Stimulated activated CD8-positive, alpha-beta memory T cell treated with anti-CD3 and anti-CD28 coated beads, Interleukin-4, amount 100 ng/mL, for 4 hours (primary cell): ENCODE results near the gene NKX2-3.

Experiments used
- DNase-seq, 2 donors: peaks; one replicate each; pipeline ENCODE4 v3.0.0-alpha.2; 2020; ENCODE audit warnings: low read depth in 2 of 2, low spot score in 1 of 2

Gene NKX2-3

GRCh38 chr10:99537989-99538917, 5.5 kb downstream of the NKX2-3 start:
- no peak for DNase-seq

GRCh38 chr10:99539120-99539519, 6.4 kb downstream of the NKX2-3 start:
- DNase-seq: no peak

- DNase-seq: no peak
Observed at GRCh38 chr10:99539820-99540219, 7.1 kb downstream of the NKX2-3 start.

GRCh38 chr10:99540306-99540656, 7.5 kb downstream of the NKX2-3 start:
- DNase-seq: no peak

DNA sequence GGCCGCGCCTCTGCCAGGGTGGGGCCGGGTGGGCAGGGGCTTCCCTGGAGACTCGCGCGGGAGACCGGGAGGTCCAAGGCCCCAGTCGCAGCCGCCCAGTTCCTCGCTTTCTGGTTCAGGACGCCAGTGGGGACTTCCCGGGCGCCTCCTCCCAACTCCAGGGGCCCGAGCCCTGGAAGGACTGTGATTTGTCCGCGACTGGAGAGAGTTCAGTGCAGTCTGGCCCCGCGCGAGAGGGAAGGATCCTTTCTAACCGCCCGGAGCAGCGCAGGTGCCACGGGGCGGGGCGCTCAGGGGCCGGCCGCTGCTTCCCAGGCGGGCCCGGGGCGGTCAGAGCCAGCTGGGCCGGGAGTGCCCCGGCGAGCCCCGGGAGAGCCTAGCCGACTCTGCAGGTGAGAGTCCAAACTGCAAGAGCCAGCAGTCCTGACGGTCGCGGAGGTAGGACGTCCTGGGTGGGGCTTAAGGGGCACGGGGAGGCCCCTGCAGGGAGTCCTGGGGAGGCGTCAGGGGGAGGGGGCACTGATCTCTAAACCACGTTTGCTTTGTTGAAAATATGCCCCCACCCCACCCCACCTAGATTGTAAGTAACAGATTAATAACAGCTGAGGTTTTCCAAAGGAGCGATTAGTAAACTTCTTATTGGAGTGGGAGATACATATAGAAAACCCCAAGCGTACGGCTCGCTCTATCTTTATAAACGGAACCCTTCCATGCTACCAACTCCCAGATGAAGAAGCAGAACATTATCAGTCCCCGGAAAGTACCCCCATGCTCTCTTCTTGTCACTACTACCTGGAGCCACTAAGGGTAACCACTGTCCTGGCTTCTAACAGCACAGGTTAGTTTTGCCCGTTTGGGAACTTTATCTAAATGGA, 8.2 kb downstream of the NKX2-3 start:
- no peak for DNase-seq

- DNase-seq: no peak
Observed at GRCh38 chr10:99544322-99544721, 11.6 kb downstream of the NKX2-3 start.

DNA sequence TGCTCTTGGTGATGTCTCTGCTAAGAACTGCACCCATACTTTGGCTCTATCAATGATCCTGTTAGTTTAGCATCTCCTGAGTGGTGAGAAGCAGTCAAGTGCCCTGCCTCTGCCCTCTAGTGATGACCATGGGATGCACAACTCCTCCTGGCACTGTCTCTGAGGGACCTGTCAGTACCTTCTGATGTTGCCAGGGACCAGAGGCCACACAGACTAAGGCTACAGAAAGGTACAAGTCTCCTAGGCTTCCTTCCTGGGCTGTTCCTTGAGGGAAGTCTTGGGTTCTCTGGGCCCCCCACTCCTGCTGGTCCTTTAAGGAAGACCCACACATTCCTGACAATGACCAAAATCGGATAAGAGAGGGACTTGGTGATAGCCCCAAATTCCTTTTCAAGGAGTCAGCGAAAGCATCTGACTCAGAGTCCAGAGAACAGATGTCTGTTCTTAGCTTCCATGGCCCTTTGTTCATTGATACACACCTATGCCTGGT, 15.3 kb downstream of the NKX2-3 start:
- DNase-seq: no peak

DNA sequence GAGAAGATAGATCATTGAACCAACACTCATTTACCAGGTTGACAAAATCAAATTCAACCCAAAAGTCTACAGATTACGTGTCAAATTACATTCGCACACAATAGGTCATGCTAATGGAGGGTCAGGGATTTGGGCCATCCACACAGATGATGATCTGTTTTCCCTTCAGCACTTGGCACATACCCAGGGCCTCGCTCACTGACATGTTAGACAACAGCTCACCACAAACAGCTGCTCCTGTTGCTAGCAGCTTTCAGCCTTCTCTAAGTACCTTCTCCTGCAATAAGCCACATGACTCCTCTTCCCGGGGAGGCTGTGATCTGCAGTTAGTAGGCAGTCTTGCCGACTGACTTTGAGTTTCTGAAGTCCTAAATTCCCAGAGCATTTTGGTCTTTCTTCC, 18.4 kb downstream of the NKX2-3 start:
- no peak for DNase-seq

- DNase-seq: no peak
Observed at GRCh38 chr10:99551616-99552015, 18.9 kb downstream of the NKX2-3 start.

- no peak for DNase-seq
Observed at GRCh38 chr10:99555371-99555770, 22.6 kb downstream of the NKX2-3 start.

DNA sequence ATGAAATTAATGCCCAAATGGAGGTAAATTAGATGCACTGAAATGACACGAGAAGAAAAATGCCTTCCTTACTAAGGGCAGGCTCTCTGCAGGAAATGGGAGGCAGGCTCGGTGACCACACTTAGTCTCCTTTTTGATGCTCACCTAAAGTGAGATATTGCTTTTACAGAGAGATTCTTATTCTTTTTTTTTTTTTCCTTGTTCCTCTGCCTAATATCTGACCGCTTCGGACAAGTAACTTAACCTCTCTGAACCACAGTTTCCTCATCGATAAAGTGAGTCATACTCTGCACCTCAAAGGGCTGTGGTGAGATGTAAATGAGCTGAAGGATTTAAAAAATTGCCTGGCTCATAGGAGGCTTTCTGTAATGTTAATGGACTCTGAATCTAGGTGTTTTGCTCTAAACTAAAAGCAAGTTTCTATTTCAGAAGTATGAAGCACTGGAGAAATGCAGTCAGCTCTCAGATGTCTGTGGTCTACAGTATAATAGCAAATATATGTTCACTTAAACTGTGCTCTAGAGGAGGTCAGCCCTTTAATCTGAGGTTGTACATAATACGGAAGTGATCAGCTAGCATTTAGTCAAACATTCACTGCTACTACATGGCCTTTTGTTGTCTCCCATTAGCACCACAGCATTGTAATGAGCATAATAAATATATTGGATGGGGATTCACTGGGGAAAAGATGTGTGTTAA, 23.2 kb downstream of the NKX2-3 start:
- no peak for DNase-seq

DNA sequence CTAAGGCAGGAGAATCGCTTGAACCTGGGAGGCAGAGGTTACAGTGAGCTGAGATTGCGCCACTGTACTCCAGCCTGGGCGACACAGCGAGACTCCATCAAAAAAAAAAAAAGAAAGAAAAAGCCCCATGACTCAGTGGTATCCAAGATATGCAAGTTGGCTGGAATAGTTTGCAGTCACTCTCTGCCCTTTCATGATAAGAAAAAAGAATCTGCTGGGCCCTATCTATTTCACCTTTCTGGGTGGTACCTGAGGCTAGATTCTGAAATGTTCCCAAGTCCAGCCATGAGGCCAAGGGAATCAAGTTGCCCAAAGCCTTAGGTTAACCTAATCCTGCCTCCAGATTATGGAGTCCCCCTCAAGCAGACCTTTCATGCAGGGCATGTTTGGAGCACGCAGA, 24.3 kb downstream of the NKX2-3 start:
- no peak for DNase-seq

DNA sequence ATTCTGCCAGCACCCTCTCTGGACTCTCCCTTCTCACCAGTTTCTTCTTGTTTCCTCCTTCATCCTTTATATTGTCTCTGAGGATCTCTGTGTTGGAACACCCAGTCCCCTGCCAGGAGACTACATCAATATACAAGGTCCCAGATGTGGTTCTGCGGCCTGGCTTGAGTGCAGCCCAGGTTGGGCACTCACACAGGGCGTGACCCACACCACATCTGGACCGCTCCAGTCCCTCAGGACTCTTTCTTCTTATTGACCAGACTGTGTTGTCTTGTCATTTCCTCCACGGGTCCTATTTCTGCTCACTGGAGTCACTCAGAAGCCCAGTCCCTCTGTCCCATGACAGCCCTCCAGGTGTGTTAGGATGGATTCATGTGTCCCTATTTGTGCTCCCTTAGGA, 26.0 kb downstream of the NKX2-3 start:
- no peak for DNase-seq

GRCh38 chr10:99560277-99561126, 27.8 kb downstream of the NKX2-3 start:
- no peak for DNase-seq

- no peak for DNase-seq
Observed at GRCh38 chr10:99562631-99563030, 29.9 kb downstream of the NKX2-3 start.

DNA sequence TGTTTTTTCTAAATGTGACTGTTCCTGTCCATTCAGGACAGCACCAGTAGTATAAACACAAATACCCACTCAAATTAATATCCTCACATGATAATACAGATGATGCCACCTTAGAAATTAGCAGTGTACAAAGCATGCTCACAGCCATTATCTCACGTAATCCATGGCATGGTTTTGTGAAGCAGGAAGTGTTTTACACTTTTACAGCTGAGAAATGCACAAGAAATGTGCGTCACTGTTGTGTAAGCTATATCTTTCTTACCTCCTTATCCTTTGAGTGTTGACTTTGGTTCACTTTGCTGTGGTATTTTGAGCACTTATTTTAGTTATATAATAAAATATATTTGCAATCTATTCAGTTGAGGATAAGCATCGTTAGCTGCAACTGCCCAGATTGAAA, 31.6 kb downstream of the NKX2-3 start:
- no peak for DNase-seq

GRCh38 chr10:99565166-99565565, 32.4 kb downstream of the NKX2-3 start:
- no peak for DNase-seq

DNA sequence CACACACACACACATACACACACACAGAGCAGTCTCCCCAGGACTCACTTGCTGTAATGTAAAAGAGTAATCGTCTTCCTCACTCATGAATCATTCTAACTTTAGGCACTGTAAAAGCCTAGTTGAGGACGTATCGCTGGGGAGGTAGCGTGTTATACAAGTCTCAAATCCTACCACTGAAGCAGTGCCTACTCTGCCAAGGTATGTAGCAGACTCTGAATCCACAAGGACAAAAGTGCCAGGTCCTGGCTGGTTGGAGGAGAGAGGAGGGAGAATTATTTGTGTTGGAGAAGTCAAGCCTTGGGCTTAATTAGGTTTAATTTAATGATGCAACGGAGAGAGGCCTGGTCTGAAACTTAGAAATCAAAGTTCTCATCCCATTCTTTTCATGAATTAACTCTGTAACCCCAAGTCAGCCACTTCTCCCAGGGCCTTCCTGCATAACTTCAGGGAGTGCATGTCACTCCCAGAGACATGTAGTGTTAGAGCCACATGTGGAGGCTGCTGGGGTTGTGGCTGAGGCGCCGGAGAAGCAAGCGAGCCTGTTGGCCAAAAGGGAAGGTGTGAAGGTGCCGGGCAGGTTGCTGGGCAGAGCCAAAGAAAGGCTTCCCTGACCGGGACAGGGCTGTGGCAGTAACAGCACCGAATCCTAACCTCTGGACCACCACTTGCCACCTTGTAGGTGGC, 36.7 kb downstream of the NKX2-3 start:
- DNase-seq: no peak

DNA sequence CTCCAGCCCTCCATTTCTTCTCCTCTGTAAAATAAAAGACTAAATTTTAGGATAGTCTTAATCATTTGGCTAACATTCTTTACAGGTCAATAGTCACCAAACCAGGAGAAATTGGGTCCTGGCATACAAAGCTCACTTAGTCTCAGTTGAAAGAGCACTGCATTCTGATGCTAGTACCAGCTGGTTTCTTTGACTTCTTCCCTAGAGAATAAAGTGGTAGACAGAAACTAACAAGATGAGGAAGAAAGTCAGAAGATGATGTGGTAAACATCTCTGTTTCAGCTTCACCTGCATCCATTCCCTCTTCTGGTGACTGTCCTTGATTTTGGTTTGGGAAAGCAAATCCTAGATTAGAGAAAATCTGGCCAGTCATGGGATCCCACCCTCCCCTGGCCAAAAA, 37.2 kb downstream of the NKX2-3 start:
- no peak for DNase-seq

GRCh38 chr10:99571816-99572215, 39.1 kb downstream of the NKX2-3 start:
- no peak for DNase-seq
